GM23248 (cell line): ENCODE results near the gene EPHA7.

ENCODE experiments used
- EZH2 ChIP-seq: fragments of 200-600 bp; sonication (generic); IDR thresholded peaks from 2 replicates; pipeline ENCODE4 v1.6.1; 2018; ENCODE audit warnings: antibody characterized with exemption, mild to moderate bottlenecking; ENCODE audit not compliant: insufficient read depth, poor library complexity, severe bottlenecking
- EZH2phosphoT487 ChIP-seq: fragments of 200-600 bp; sonication (generic); IDR thresholded peaks from 2 replicates; pipeline ENCODE4 v1.6.1; 2018; ENCODE audit warnings: antibody characterized with exemption, moderate library complexity, mild to moderate bottlenecking, low read depth; ENCODE audit not compliant: insufficient read depth

DNA sequence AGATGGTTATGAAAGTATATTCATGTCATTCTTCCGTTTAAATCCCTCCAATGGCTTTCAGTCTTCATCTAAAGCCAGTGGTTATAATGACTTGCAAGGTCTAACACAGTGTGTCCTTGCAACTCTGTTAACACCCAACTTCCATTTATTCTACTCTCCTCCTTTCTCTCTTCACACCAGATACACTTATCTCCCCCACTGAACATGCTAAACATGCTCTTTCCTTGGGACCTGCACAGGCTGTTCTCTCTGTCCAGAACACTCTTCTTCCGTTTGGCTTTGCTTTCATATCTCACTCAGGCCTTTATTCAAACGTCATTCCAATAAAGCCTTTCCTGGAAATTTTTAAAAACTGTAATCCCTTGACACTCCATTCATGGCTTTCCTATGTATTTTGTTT is 91.5 kb downstream of the EPHA7 start:
- TF ChIP-seq EZH2 (no peak), EZH2phosphoT487 (no peak)
